Fibroblast of the conjunctiva (primary cell): ENCODE results near the gene SPATA7.
"Not testable (repeated sequence)": the region's sequence is repeated elsewhere in the genome, so short reads cannot be mapped to it uniquely, and the experiment has no call there.

ENCODE experiments used
- DNase-seq: peaks from one replicate; pipeline ENCODE4 v3.0.0-alpha.2; 2010; ENCODE audit warnings: low read depth

Gene SPATA7, protein sequence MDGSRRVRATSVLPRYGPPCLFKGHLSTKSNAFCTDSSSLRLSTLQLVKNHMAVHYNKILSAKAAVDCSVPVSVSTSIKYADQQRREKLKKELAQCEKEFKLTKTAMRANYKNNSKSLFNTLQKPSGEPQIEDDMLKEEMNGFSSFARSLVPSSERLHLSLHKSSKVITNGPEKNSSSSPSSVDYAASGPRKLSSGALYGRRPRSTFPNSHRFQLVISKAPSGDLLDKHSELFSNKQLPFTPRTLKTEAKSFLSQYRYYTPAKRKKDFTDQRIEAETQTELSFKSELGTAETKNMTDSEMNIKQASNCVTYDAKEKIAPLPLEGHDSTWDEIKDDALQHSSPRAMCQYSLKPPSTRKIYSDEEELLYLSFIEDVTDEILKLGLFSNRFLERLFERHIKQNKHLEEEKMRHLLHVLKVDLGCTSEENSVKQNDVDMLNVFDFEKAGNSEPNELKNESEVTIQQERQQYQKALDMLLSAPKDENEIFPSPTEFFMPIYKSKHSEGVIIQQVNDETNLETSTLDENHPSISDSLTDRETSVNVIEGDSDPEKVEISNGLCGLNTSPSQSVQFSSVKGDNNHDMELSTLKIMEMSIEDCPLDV

DNA sequence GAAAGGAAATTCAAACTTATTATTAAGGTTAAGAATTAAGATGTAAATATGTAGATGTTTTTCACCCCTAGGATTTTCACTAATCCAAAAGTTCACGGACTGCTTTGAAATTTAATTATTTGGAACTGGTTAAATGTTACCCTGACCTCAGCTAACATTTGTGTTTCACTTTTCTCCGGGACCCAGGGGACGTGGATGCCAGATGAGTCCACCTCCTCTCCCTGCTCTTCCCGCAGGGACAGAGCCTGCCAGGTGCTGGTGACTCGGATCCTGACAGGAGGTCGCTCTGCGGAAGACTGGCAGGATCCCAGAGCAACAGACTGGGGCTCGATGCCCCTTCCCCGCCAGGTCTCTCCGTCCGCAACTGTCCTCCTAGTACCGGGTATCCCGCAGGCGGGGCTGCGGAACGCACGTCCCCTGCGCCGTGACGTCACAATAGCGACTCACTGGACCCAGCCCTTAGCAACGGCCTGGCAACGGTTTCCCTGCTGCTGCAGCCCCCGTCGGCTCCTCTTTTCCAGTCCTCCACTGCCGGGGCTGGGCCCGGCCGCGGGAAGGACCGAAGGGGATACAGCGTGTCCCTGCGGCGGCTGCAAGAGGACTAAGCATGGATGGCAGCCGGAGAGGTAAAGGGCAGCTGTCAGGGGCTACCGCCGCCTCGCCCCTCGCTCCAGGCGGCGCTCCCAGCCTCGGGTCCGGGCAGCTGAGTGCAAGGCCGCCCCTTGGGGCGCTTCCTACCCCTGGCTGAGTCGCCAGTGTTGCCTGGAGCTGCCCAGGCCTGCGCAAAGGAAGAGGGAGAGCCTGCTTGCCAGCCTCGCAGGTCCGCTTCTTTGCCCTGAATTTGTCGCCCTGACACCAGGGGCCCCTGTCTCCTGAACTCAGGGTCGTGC is at the start of gene SPATA7:
Gene SPATA7, plus strand, starts transcription at position 446 of the 890 bp plus-strand sequence. Its CDS starts 162 bp downstream, at position 608.
- peak; percentile 82 for DNase-seq

DNA sequence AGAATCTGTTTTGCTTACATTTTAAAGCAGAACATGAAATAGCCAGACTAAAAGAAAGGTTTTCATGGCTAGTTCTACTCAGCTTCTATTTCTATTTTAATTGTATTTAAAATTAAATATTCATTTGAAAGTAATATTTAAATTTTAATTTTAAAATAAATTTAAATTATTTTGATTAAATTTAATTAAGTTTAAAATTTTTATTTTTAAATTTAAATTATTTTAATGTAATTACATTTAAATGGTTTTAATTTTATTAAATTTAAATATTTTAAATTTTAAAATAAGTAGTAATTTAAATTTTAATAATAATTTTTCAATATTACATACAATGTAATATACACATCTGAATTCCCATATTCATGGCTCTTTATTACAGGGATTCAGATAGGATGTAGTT is 45.1 kb upstream of the SPATA7 start:
- DNase-seq, result no peak

DNA sequence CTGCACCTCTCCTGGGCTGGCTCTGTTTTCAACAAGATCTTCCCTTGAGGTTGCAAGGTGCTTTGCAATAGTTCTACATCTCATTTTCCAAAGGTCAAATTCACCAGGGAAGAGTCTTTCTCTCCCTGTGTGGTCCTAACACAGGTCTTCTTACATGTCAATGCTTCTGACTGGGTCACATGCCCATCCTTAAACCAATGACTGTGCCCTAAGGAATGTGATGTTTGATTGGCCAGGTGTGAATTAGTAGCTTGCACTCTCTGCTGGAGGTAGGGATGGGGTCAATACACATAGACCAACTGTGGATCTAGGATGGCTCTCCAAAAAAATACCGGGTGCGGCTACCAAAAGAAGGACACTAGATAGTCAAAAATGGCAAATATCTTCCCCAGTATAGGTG is 42.5 kb upstream of the SPATA7 start:
- DNase-seq, result no peak

DNA sequence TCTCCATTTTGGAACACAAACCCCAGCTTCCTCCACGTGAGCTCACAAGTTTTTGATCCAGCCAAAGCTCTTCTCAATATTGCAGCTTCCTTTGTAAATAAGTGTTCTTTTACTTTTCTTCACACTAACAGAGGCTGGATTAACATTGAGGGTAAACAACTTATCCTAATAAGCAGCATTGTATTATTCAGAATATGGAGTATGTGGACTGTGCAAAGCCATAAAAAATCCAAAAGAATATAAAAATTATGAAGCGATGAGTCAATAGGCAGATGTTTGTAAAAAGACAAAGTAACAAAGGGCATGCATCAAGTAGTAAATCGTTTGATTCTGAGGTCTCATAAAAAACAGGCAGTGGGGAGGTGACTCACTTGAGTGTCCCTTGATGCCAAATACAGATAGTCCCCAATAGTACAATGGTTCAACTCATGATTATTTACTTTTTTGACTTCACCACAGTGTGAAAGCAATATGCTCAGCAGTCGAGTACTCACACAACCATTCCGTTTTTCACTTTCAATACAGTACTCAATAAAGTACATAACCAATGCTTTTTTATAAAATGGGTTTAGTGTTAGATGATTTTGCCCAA is 39.3 kb upstream of the SPATA7 start:
- DNase-seq, result no peak

DNA sequence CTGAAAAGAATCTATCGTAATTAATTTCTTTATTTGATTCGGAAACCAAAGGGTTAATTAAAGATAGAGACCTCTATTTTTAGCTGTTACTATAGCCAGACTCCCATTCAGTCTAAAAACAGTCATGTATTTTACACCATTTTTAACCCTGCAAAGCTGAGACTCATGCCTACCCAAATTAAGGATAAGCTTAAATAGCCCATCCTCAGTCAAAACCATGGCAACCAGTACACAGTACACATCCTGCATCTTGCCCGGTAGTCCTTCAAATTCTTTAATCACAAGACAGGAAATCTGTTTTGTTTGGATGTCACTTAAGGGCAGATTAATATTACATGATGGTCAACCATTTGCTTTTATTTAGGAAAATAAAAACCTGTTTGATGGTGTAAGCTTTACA is 36.9 kb upstream of the SPATA7 start:
- DNase-seq, result no peak

DNA sequence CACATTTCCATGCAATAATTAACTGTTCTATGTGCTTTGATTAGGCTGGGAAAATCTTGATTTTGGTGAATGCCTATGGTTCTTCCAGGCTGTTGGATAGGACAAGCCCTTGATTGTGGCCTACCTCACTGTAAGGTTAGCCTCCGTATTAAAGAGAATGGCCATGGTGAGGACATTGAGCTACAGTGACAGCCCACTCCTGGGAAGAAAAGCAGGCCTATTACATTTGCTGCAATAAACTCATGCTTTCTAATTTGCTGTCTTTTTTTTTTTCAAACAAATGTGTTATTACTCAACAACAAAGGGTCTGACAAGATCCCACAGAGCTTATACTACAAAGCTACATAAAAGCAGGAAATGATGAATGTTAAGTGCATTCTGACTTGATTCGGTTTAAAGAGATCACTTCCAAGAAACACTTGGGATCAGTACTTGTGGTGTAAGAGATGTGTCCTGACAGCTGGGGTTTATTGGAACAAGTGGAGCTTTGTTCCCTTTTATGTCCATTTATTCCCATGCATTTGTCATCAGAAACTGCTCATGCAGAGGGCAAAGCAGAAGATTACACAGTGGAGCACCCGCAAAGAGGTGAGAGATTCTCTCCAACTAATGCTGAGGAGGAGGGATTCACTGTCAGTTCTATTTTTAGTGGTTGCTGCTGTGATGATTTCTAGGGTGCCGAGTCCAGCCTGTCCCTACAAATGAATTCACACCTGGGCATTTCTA is 33.3 kb upstream of the SPATA7 start:
- DNase-seq, result no peak

DNA sequence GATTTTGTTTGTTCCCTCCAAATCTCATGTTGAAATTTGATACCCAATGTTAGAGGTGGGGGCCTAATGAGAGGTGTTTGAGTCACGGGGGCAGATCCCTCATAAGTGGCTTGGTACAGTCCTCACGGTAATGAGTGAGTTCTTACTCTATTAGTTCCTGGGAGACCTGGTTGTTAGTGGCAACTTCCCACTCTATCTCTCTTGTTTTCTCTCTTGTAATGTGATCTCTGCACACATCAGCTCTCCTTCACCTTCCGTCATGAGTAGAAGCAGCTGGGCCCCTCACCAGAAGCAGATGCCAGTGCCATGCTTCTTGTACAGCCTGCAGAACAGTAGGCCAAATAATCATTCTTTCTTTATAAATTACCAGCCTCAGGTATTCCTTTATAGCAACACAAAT is 32.8 kb upstream of the SPATA7 start:
- no peak for DNase-seq

DNA sequence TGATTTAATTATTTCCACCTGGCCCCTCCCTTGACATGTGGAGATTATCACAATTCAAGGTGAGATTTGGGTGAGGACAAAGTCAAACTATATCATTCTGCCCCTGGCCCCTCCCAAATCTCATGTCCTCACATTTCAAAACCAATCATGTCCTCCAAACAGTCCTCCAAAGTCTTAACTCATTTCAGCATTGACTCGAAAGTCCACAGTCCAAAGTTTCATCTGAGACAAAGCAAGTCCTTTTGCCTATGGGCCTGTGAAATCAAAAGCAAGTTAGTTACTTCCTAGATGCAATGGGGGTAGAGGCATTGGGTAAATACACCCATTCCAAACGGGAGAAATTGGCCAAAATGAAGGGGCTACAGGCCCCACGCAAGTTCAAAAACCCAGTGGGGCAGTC is 31.1 kb upstream of the SPATA7 start:
- no peak for DNase-seq

DNA sequence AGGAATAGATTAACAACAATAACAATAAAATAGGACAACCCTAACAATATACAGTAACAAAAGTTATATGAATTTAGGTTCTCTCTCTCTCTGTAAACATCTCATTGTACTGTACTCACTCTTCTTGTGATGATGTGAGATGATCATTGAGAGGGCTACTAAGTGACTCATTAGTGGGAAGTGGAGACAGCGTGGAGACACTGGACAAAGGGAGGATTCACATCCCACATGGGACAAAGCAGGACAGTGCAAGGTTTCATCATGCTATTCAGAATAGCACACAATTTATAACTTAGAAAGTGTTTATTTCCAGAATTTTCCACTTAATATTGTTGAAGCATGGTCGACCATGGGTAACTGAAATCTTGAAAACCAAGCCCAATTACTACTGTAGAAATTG is 26.0 kb upstream of the SPATA7 start:
- no peak for DNase-seq

DNA sequence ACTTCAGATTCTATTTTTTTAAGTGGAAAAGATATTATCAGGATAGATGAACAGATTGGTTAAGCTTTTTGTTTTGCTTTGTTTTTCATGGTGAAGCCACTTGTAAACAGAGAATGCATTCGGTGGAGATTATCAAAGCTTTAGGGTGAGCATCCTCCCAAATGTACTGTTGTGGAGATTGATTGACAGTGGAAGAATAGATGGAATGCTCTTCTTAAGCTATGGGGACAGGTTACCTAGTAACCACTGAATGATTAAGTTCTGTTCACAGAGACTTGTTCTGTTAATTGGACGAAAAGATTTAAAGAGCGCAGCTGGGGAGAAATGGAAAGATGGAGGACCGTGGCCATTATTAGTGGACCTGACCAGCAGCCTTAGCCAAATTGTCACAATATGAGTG is 21.8 kb upstream of the SPATA7 start:
- no peak for DNase-seq

DNA sequence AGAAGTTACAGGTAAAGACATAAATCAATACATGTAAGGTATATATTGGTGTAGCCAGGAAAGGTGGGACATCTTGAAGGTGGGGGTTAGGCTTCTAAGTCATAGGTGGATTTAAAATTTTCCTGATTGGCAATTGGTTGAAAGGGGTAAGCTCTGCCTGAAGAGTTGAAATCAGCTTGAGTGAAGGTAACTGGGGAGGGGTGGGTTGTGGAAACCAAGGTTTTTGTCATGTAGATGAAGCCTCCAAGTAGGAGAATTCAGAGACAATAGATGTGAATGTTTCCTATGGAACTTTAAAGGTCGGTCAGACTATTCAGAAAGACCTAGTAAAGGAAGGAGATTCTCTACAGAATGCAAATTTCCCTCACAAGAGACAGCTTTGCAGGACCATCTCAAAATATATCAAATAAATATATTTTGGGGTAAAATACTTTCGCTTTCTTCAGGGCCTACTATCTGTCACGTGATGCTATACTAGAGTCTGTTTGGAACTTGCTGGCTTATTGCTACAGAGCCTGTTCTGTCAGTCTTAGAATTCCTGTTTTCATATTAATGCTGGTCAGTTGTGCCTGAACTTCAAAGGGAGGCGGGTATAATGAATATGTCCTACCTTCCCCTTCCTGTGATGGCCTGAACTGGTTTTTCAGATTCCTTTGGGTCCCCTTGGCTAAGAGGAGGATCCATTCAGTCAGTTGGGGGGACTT is 20.6 kb upstream of the SPATA7 start:
- no peak for DNase-seq

DNA sequence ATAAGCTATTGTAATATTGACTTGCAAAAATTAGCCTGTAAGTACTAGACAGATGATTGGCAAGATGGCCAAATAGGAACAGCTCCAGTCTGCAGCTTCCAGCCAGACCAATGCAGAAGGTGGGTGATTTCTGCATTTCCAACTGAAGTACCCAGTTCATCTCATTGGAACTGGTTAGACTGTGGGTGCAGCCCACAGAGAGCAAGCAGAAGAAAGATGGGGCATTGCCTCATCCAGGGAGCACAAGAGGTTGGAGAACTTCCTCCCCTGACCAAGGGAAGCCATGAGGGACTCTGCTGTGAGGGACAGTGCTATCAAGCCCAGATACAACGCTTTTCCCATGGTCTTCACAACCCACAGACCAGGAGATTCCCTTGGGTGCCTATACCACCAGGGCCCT is 16.0 kb upstream of the SPATA7 start:
- DNase-seq, result no peak

DNA sequence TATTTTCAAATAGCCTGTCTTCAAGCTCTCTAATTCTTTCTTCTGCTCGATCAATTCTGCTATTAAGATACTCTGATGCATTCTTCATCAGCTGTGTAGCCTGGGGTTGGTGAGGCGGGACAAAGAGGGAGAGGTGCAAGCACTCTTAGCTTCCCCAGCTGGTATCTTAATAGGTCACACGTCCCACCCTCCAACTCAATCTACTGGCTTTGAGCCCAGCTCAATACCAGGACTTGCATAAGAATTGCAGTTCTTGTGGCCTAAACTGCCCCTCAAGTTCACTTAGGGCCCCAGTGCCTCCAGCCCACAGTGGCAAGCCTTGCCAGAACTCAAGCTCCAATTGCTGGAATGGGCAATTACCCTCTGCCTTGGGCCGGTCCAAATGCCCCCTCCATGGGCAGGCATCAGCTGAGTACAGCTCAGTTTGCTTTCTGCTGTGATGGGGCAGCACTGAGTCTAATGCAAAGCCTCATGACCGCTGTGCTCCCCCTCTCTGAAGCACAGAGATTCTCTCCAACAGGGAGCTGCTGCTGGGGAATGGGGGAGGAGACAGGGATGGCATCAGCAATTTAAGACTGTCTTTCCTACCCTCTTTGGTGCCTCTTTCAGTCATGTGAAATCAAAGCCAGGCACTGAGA is 5.6 kb upstream of the SPATA7 start:
- no peak for DNase-seq

DNA sequence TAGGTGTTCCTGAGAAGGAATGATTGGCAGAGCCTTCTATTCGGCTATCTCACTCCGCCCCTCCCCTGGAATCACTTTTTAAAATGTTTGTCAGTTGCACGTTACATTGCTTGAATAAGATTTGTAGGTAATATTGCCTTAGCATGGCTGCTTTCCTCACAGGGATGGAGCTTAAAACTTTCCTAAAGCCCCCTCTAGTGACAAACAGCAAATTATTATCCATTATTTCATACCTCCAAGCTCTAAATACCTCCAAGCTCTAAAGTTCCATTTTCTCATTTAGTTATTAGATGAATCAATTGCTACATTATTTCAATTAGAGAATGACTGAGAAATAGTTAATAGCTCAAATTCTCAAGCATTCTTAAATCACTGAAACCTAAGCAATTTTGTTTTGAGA is 5.1 kb upstream of the SPATA7 start:
- no peak for DNase-seq

DNA sequence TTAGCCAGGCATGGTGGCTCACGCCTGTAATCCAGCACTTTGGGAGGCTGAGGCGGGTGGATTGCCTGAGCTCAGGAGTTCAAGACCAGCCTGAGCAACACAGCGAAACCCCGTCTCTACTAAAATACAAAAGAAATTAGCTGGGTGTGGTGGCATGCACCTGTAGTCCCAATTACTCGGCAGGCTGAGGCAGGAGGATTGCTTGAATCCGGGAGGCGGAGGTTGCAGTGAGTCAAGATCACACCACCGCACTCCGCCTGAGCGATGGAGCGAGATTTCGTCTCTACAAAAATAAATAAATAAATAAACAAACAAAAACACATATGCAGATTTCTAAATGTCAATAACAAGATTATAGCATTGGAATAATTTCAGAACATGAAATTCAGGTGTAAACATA is 3.8 kb upstream of the SPATA7 start:
- DNase-seq, result not testable (repeated sequence)

DNA sequence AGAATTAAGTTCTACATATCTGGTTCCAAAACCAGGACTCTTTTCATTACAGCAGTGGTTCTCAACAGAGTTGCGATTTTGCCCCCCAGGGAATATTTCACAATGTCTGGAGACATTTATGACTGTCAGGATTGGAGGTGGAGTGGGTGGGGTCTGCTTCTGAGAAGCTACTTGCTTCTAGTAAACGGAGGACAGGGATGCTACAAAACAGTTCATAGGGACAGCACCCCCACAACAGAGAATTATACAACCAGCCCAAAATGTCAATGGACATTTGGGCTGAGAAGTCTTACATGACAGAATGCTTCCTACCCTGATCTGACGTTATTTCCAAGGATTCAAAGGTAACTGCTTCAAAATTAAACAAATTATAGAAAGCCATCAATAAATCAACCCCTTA is 739 bp upstream of the SPATA7 start:
- DNase-seq, result no peak

DNA sequence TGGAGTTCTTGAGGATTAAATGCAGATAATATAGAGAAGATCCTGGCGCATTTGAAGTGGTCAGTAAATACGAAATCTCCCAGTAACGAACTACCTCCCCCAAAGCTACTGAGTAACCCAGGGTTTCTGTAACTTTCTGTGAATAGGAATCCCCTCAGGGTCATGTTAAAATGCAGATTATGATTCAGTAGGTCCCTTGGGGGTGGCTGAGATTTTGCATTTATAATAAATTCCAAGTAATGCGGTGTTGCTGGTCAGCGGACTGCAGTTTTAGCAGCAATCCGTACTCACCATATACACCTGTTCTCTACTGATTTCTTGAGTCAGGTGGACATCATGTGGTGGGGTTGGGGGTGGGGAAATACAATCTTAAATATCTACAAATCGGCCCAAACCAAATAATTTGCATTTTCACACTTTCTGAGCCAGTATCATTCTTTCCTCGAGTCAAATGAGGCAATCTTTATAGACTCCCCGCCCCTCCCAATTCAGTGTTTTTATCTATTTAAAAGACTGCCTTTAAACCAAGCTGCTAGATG is 868 bp downstream of the SPATA7 start:
- DNase-seq, result no peak

DNA sequence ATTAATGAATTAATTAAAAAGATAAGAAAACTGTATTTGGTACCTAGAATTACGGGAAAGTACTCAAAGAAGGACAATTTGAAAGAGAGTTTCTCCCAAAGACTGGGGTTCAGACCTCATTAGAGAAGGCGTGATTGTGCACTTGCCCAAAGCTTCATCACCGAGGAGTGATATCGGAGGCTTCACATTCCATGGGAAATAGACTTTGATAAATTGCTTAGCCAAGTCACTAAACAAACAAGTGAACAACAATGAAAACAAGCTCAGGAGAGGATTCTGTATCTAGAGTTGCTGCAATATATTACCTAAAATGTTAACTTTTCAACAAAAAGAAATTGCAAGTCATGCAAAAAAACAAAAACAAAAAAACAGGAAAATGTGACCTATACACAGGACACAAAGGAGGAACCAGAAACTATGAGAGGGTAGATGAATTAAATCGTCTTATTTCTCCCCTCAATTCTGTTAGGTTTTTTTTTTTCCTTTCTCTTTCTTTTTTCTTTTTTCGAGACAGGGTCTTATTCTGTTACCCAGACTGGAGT is 3.4 kb downstream of the SPATA7 start:
- DNase-seq, result no peak

DNA sequence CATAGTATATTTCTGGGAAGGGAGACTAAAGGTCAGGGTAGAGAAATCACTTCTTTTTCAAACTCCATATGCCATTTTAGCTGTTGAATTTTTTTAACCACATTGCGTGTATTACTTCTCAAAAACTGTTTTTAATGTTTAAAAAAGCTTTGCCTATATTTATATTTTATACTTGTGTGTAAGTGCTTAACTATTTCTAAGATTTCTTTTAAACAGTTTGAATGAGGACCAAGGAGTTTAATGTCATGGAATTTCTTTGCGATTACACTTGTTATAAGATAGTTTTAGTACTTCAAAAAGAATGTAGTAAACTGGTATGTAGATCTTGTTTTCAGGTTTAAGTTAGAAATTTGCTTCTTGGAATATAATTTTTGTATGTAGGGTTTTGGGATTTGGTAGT is 7.2 kb downstream of the SPATA7 start:
- DNase-seq, result no peak

DNA sequence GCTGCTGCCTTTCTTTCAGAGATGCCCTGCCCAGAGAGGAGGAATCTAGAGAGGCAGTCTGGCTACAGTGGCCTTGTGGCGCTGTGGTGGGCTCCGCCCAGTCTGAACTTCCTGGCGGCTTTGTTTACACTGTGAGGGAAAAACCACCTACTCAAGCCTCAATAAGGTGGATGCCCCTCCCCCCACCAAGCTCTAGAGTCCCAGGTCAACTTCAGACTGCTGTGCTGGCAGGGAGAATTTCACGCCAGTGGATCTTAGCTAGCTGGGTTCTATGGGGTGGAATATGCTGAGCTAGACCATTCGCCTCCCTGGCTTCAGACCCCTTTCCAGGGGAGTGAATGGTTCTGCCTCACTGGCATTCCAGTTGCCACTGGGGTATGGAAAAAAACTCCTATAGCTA is 25.6 kb downstream of the SPATA7 start:
- DNase-seq, result no peak
